ENCODE measurements around the gene CACTIN.

Gene CACTIN

GRCh38 chr19:3608750-3609322, 17.8 kb downstream of the CACTIN start:
- no peak for DNase-seq (ENCODE audit: low read depth)

GRCh38 chr19:3608079-3608641, 18.4 kb downstream of the CACTIN start:
- DNase-seq (ENCODE audit: low read depth): no peak

- DNase-seq (ENCODE audit: low read depth): no peak
These were observed 19.1 kb downstream of the CACTIN start for GRCh38 chr19:3607303-3608078.

GRCh38 chr19:3606690-3607289, 19.8 kb downstream of the CACTIN start, which contains the start of gene TBXA2R:
Gene TBXA2R, minus strand, starts transcription at chr19:3606875. Its CDS starts 6,241 bp downstream, at chr19:3600634.
- no peak for DNase-seq (ENCODE audit: low read depth)

- no peak for DNase-seq (ENCODE audit: low read depth)
These were observed 20.4 kb downstream of the CACTIN start for GRCh38 chr19:3606174-3606689.

GRCh38 chr19:3605770-3606169, 20.8 kb downstream of the CACTIN start:
- no peak for DNase-seq (ENCODE audit: low read depth)

GRCh38 chr19:3605361-3605760, 21.2 kb downstream of the CACTIN start:
- no peak for DNase-seq (ENCODE audit: low read depth)

- DNase-seq (ENCODE audit: low read depth): no peak
These were observed 21.6 kb downstream of the CACTIN start for GRCh38 chr19:3604987-3605343.

- DNase-seq (ENCODE audit: low read depth): no peak
These were observed 22.2 kb downstream of the CACTIN start for GRCh38 chr19:3604227-3604986.

GRCh38 chr19:3603121-3603811, 23.3 kb downstream of the CACTIN start:
- no peak for DNase-seq (ENCODE audit: low read depth)

- DNase-seq (ENCODE audit: low read depth): no peak
These were observed 25.6 kb downstream of the CACTIN start for GRCh38 chr19:3601021-3601420.

GRCh38 chr19:3599776-3600187, 26.8 kb downstream of the CACTIN start:
- no peak for DNase-seq (ENCODE audit: low read depth)

GRCh38 chr19:3595521-3596061, 31.0 kb downstream of the CACTIN start:
- DNase-seq (ENCODE audit: low read depth): no peak

- DNase-seq (ENCODE audit: low read depth): no peak
These were observed 33.4 kb downstream of the CACTIN start for GRCh38 chr19:3593156-3593555.

GRCh38 chr19:3591876-3592613, 34.5 kb downstream of the CACTIN start:
- DNase-seq (ENCODE audit: low read depth): no peak

GRCh38 chr19:3590991-3591659, 35.5 kb downstream of the CACTIN start:
- no peak for DNase-seq (ENCODE audit: low read depth)

- no peak for DNase-seq (ENCODE audit: low read depth)
These were observed 36.6 kb downstream of the CACTIN start for GRCh38 chr19:3589949-3590348.

- no peak for DNase-seq (ENCODE audit: low read depth)
These were observed 37.2 kb downstream of the CACTIN start for GRCh38 chr19:3589439-3589838.

GRCh38 chr19:3586707-3587346, 39.8 kb downstream of the CACTIN start:
- DNase-seq (ENCODE audit: low read depth): no peak

Measured in non-pigmented ciliary epithelial cell (primary cell).